ENCODE results near the gene MTREX. TPM values are rescaled to one million over a fixed set of nuclear protein-coding genes. Genes with fewer than 3 reads are reported as not detected.

The MTREX gene
- polyA plus RNA-seq, 1 donor from 2014 or later = 23.2 TPM

DNA sequence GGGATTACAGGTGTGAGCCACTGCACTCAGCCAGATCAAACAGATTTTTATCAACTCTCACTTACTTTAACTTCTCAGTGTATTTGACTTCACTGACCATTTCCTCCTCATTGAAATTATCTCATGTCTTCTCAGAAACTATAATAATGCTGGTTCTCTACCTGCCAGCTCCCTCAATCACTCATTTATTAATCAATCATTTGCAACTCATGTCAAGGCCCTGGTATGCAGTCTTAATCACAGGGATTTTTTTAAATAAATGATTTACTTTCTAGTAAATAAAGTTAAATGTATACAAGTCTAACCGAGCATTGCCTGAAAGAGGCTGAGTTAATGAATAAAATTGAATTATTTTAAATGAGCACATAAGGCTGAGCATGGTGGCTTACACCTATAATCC, 163.7 kb downstream of the MTREX start:
- H3K36me3 Mint-ChIP-seq = peaks cover 8% of the 10 kb centered on the region
- H3K27ac Mint-ChIP-seq = no peak overlapping the region
- peaks cover 0 to 5% (median 5%) of the 10 kb centered on the region in 3 donors for H3K4me1 Mint-ChIP-seq
- no peaks in the 10 kb centered on the region for H3K27me3 Mint-ChIP-seq
- H3K4me3 Mint-ChIP-seq = no peak overlapping the region
- H3K9me3 Mint-ChIP-seq = no peaks in the 10 kb centered on the region

DNA sequence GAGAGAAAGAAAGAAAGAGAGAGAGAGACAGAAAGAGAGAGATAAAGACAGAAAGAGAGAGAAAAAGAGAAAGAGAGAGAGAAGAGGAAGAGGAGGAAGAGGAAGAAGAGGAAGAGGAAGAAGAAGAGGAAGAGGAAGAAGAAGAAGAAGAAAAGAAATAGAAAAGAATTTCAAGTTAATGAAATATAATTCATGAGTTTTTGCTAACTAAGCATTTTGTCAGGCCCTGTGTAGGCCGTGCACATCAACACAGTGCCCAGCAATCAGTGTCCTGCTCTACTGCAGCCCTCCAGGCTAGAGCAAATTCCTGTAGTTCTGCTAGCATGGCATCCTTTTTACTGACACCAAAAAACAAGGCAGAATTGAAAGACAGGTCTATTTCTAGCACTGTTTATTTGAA, 164.9 kb downstream of the MTREX start:
- peaks cover 6% of the 10 kb centered on the region for H3K36me3 Mint-ChIP-seq
- no peak overlapping the region for H3K27ac Mint-ChIP-seq
- H3K27me3 Mint-ChIP-seq = no peaks in the 10 kb centered on the region
- H3K4me3 Mint-ChIP-seq = no peak overlapping the region
- H3K4me1 Mint-ChIP-seq = peaks cover 0 to 5% (median 5%) of the 10 kb centered on the region in 3 donors
- H3K9me3 Mint-ChIP-seq = no peaks in the 10 kb centered on the region

Other genes starting within 250 kb of the MTREX start
- gene GZMA, start 205.3 kb upstream of the MTREX start, polyA plus RNA-seq = 19.5 TPM
- gene GPX8, start 147.8 kb upstream of the MTREX start, polyA plus RNA-seq = not detected
- gene CDC20B, start 134.8 kb upstream of the MTREX start, polyA plus RNA-seq = not detected
- not detected for gene MCIDAS, start 80.7 kb upstream of the MTREX start, polyA plus RNA-seq
- gene CCNO, start 74.4 kb upstream of the MTREX start, polyA plus RNA-seq = not detected
- gene DHX29, start 295 bp upstream of the MTREX start, polyA plus RNA-seq = 16.0 TPM
- gene PLPP1, start 227.0 kb downstream of the MTREX start, polyA plus RNA-seq = 9.5 TPM